Embryonic facial prominence (tissue), 1 donor: ENCODE data around the gene SERPINF2.
"Not testable (repeated sequence)": the region's sequence is repeated elsewhere in the genome, so short reads cannot be mapped to it uniquely, and the experiment has no call there.

Experiments used
- DNase-seq: peaks from one replicate; pipeline ENCODE4 v3.0.0-alpha.2; 2016; ENCODE audit errors: extremely low spot score

The SERPINF2 gene

DNA sequence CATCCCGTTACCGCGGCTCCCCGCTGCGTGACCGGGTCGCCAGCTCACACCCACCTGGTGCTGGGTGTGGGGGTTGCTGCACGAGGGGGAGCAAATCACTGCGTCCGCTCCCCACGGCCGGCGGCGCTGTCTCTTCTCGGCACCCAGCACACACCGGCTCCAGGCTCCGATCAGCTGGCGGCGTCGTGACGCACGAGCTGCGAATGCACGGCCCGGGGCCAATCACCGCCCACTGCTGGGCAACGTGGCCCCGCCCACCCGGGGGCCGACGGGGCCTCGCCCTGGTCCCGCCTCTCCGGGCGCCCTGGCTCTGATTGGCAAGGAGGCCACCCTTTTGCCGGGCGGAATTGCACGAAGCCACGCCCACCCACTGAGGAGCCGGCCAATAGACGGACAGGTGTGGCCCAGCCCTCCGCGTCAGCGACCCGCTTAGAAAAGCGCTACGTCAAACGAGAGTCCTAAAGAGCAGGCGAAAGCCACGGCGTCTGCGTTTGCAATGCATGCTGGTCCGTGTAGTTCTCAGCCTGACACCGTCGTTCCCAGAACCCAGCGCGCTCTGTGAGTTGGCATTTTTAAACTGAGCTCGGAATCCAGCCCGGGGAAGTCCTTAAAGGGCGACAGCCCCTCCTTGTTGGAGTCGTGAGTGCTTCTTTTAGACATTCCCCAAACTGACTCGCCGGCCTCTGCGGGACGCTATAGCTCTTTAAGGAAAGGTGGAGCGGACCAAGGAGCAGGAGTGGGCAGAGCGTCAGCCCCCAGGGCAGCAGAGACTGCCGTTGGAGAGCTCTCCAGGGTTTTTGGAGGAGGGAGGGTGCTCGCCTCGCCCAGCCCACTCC, 26.4 kb upstream of the SERPINF2 start:
- peak; percentile 99 for DNase-seq

DNA sequence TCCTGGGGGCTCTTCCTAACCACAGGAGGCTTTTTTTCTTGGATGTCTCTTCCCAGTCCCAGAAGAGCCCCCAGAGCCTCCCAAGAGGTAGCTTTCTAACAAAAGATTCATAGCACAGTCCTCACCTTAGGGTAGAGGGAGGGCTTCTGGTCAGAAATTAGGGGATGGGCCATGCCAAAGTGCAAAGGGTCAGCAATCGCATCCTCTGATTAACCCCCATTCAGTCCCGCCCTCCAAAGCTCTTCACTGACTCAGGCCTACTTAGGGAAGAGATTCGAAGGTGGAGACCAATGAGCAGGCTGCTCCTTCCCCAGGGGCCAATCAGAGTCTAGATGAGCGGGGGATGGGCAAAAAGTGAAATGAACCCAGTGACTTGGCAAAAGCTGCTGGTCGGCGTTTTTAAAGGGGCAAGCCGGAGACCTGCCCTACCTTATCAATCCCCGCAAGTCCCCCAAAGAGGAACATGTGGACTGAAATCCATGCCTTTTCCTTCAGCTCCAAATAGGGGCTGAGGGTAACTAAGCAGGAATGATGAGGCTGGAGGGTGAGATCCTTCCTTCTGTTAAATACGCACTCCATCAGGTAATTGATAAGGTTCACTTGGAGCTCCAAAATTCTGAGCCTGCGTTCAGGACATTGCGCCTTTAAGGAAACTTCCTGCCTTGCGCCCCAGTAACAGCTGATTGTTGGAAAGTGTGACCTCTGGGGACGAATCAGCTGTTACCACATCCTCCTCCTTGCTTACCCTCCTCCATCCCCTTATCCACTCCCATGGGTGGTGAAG, 25.6 kb upstream of the SERPINF2 start:
- DNase-seq = peak; percentile 89

DNA sequence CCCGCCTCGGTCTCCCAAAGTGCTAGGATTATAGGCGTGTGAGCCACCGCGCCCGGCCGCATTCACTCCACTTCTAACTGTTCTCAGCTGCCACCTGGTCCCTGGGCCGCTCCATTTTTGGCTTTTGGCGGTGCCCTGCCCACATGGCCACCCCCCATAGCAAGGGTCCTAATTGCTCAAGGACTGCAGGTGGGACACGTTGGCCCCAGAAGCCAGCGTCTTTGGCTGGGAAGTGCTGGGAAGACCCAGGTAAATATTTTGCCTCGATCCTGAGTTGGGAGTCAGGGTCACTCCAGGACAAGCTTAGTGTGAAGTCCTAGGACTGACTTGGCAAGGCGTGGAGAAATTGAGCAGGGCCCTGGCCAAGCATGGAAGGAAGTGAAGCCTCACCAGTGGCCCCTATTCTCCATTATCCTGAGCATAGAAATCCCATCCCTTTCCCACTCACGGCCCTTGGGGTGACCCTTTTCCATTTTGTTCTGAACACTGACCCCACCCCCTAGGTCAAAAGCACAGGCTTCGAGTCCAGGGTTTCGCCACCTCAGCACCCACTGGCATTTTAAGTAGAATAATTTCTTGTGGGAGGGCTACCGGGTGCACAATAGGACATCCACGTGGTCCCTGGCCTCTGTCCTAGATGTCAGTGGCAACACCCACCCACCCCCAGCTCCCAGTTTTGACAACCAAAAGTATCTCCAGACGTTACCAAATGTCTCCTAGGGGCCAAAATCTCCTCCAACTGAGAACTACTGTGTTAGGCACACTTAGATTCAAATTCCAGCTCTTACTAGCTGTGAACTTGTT, 24.1 kb upstream of the SERPINF2 start:
- DNase-seq = no peak

DNA sequence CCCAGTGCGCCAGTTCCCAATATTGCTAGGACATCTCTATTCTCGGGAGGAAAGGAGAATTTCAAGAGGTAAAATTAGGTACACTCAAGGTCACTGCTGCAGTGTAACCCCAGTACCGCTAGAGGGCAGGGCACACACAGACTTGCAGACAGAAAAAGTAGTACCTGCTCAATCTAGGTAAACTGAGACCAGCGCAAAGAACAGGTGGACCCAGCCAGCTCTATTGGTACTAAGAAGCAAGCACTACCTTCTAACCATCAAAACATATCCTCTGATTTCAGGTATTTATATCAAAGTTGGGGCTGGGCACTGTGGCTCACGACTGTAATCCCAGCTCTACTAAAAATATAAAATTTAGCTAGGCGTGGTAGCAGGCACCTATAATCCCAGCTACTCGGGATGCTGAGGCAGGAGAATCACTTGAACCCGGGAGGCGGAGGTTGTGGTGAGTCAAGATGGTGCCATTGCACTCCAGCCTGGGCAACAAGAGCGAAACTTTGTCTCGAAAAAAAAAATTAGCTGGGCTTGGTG, 21.8 kb upstream of the SERPINF2 start:
- no peak for DNase-seq

DNA sequence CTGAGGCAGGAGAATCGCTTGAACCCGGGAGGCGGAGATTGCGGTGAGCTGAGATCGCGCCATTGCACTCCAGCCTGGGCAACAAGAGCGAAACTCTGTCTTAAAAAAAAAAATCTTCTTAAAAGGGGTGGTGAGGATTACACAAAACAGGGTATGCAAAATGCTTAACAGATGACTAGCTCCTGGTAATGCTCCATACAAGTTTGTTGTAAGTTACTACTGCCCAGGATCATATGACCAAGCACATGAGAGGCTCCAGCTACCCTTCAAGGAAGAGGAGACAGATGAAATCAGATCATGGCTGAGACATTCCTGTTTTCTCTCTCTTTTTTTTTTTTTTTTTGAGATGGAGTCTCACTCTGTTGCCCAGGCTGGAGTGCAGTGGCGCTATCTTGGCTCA, 20.6 kb upstream of the SERPINF2 start:
- DNase-seq = not testable (repeated sequence)

DNA sequence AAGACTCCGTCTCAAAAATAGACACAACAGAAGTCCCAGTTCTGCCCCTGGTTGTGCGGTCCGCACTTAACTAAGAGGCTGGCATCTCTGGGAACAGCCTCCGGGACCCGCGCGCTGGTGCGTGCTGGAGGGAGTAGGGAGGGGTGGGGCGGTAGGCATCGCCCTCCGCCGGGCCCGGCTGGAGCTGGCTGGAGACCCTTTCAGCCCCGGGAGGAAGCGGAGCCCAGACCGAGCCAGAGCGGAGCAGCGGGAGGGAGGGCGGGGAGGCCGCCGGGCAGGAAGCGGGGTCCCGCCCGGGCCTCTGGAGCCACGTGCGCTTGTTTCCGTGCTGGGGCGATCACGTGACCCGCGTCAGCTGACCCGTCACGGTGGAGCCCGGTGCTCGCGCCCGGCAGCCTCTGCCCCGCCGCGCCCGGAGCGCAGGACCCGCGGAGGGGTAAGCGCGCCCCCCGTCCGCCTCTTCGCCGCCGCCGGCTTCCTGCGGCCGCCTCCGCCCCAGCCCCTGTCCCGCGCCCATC, 18.3 kb upstream of the SERPINF2 start, which contains the start of gene WDR81:
Gene WDR81, plus strand, starts transcription at position 354 of the 518 bp plus-strand sequence. CDS start 256 bp downstream, outside the sequence.
- peak; percentile 57 for DNase-seq

DNA sequence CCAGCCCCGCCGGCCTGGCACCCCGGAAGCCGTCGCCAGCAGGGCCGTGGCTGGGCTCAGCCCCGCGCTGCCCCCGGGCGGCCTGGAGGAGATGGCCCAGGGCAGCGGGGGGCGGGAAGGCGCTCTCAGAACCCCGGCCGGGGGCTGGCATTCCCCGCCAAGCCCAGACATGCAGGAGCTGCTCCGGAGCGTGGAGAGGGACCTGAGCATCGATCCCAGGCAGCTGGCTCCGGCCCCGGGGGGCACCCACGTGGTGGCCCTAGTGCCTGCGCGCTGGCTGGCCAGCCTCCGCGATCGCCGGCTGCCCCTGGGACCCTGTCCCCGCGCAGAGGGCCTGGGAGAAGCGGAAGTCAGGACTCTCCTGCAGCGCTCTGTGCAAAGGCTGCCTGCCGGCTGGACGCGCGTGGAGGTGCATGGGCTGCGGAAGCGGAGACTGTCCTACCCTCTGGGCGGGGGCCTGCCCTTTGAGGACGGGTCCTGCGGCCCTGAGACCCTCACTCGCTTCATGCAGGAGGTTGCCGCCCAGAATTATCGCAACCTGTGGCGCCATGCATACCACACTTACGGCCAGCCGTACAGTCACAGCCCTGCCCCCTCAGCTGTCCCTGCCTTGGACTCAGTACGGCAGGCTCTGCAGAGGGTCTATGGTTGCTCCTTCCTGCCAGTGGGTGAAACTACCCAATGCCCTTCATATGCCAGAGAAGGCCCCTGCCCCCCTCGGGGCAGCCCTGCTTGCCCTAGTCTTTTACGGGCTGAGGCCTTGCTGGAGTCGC, 17.6 kb upstream of the SERPINF2 start:
- no peak for DNase-seq

DNA sequence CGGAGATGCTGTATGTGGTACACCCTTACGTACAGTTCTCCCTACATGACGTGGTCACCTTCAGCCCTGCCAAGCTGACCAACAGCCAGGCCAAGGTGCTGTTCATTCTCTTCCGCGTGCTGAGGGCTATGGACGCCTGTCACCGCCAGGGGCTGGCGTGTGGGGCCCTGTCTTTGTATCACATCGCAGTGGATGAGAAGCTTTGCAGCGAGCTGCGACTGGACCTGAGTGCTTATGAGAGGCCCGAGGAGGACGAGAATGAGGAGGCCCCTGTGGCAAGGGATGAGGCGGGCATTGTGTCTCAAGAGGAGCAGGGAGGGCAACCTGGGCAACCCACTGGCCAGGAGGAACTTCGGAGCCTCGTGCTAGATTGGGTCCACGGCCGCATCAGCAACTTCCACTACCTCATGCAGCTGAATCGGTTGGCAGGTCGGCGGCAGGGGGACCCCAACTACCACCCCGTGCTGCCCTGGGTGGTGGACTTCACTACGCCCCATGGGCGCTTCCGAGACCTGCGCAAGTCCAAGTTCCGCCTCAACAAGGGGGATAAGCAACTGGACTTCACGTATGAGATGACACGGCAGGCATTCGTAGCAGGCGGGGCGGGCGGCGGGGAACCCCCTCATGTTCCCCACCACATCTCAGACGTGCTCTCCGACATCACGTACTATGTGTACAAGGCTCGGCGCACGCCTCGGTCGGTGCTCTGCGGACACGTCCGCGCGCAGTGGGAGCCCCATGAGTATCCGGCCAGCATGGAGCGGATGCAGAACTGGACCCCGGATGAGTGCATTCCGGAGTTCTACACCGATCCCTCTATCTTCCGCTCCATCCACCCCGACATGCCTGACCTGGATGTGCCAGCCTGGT, 16.8 kb upstream of the SERPINF2 start:
- no peak for DNase-seq

DNA sequence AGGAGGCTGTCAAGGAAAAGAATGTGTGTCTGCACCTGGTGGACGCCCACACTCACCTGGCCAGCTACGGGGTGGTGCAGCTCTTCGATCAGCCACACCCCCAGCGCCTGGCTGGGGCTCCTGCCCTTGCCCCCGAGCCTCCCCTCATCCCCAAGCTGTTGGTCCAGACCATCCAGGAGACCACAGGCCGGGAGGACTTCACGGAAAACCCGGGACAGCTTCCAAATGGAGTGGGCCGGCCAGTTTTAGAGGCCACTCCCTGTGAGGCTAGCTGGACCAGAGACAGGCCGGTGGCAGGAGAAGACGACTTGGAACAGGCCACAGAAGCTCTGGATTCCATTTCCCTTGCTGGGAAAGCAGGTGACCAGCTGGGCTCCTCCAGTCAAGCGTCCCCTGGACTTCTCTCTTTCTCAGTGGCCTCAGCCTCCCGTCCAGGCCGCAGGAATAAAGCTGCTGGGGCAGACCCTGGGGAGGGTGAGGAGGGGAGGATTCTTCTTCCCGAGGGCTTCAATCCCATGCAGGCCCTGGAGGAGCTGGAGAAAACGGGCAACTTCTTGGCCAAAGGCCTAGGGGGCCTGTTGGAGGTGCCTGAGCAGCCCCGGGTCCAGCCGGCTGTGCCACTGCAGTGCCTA, 15.9 kb upstream of the SERPINF2 start:
- no peak for DNase-seq

DNA sequence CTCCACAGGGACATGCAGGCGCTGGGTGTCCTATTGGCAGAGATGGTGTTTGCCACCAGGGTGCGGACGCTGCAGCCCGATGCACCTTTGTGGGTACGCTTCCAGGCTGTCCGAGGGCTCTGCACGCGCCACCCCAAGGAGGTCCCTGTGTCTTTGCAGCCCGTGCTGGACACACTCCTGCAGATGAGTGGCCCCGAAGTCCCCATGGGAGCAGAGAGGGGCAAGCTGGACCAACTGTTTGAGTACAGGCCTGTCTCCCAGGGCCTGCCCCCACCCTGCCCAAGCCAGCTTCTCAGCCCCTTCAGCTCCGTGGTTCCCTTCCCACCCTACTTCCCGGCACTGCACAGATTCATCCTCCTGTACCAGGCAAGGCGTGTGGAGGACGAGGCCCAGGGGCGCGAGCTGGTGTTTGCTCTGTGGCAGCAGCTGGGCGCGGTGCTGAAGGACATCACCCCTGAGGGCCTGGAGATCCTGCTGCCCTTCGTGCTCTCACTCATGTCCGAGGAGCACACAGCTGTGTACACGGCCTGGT, 15.3 kb upstream of the SERPINF2 start:
- DNase-seq = no peak

DNA sequence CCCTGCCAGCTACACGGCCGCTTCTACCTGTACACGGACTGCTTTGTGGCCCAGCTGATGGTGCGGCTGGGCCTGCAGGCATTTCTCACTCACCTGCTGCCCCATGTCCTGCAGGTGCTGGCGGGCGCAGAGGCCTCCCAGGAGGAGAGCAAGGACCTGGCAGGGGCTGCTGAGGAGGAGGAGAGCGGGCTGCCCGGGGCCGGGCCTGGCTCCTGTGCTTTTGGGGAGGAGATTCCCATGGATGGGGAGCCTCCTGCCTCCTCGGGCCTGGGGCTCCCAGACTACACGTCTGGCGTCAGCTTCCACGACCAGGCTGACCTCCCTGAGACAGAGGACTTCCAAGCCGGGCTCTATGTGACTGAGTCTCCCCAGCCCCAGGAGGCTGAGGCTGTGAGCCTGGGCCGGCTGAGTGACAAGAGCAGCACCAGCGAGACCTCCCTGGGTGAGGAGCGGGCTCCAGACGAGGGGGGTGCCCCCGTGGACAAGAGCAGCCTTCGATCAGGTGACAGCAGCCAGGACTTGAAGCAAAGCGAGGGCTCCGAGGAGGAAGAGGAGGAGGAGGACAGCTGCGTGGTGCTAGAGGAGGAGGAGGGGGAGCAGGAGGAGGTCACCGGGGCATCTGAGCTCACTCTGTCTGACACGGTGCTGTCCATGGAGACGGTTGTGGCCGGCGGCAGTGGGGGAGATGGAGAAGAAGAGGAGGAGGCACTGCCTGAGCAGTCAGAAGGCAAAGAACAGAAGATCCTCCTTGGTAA, 14.6 kb upstream of the SERPINF2 start:
- no peak for DNase-seq

DNA sequence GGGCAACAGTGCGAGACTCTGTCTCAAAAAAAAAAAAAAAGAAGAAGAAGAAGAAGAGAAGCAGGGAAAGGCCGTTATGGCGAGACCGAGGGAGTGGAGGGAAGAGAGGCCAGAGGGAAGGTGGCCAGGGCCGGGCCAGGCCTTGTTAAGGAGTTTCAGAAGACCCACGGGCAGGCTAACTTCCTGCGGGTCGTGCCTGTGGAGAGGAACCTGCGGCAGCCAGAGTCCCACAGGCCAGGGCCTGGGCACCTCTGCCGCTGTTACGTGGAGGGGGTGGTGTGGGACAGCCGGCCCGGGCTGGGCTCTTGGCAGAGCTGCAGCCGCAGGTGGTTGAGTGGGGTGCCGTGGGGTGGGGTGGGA, 12.7 kb upstream of the SERPINF2 start:
- no peak for DNase-seq

DNA sequence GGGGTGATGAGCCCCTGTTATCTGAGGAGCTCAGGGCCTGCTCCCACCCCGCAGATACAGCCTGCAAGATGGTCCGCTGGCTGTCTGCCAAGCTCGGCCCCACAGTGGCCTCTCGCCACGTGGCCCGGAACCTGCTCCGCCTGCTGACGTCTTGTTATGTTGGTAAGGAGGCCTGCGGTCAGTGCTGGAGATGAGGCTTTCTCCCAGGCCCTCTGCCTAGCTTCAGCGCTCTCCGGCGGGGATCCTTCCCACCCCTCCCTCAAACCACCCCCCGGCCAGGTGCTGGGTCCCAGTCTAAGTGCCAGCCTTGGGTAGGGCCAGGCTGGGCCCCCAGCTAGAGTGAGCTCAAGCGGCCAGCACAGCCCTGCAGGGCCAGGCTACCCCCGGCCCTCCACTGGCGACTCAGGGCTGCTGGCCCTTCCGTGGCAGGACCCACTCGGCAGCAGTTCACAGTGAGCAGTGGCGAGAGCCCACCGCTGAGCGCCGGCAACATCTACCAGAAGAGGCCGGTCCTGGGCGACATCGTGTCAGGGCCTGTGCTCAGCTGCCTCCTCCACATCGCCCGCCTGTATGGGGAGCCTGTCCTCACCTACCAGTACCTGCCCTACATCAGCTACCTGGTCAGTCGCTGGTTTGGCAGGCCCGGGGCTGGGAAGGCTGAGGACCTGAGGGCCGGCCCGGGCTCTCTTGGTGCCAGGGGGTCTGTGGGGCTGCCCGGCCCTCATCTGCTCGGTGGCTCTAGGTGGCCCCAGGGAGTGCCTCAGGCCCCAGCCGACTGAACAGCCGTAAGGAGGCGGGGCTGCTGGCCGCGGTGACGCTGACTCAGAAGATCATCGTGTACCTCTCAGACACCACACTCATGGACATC, 12.1 kb upstream of the SERPINF2 start:
- no peak for DNase-seq

DNA sequence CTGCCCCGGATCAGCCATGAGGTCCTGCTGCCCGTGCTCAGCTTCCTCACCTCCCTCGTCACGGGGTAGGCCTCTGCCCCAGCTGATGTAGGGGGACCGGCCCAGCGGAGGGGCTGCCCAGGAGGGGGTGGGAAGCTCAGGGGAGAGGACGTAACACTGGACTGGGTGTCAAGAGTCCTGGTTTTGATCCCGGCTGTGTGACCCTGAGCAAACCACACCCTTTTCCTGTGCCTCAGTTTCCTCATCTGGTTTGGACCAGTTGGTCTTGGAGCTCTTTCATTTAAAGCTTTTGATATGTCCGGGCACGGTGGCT, 11.5 kb upstream of the SERPINF2 start:
- no peak for DNase-seq

DNA sequence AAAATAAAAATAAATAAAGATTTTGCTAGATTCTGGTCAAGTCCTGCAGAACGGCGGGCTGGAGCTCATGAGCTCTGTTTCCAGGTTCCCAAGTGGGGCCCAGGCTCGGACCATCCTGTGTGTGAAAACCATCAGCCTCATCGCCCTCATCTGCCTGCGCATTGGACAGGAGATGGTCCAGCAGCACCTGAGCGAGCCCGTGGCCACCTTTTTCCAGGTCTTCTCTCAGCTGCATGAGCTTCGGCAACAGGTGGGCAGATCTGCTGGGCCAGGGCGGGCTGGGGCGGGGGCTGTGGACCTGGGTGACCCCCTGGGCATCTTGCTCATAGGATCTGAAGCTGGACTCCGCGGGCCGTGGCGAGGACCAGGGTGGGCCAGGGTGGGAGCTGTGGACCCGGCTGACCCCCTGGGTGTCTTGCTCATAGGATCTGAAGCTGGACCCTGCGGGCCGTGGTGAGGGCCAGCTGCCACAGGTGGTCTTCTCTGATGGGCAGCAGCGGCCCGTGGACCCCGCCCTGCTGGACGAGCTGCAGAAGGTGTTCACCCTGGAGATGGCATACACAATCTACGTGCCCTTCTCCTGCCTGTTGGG, 10.3 kb upstream of the SERPINF2 start:
- DNase-seq = no peak

DNA sequence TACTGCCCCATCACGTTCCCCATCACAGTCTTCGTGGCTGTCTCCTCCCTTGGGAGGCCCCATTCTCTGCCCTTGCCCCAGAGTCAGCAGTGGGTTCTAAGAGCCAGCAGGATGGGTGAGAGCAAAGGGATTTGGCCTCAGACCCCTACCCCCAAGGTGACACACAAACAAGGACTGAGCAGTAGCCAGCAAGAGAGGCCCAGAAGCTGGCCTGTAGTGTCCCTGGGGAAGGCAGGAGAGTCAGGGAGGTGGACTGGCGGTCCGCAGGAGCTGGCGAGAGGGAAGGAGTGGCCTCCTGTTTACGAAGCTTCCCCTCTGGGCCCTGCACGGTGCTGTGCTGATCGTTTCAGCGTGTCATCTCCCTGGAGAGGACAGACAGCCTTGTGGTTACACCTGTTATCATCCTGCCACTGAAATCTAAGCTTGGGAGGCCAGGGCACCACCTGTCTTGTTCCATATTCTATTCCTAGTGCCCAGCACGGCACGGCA, 9.8 kb upstream of the SERPINF2 start:
- DNase-seq = no peak

DNA sequence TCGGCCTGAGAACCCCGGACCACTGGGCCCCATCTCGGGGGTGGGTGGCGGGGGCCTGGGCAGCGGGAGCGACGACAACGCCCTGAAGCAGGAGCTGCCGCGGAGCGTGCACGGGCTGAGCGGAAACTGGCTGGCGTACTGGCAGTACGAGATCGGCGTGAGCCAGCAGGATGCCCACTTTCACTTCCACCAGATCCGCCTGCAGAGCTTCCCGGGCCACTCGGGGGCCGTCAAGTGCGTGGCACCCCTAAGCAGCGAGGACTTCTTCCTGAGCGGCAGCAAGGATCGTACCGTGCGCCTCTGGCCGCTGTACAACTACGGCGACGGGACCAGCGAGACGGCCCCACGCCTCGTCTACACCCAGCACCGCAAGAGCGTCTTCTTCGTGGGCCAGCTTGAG, 8.9 kb upstream of the SERPINF2 start:
- DNase-seq = no peak
